Astrocyte (in vitro differentiated cells and primary cell): ENCODE measurements around the gene AFF2.

Experiments
- CTCF ChIP-seq: IDR thresholded peaks from 2 replicates; pipeline ENCODE4 v1.5.1; 2011; ENCODE audit warnings: low read depth, mild to moderate bottlenecking, inconsistent platforms, low read length, moderate library complexity; ENCODE audit not compliant: insufficient read depth
- EZH2 ChIP-seq: IDR thresholded peaks from 2 replicates; pipeline ENCODE4 v1.6.1; 2012; ENCODE audit warnings: mild to moderate bottlenecking, low read length, inconsistent platforms; ENCODE audit not compliant: insufficient read depth

GRCh38 chrX:148522006-148522405, 21.6 kb downstream of the AFF2 start:
- TF ChIP-seq CTCF: no peak
- TF ChIP-seq EZH2: no peak
